ENCODE data around the gene GAB1. TPM values are rescaled to one million over a fixed set of nuclear protein-coding genes. Genes with fewer than 3 reads are reported as not detected.
A peak's percentile ranks its signal among the peaks of the same experiment; 100 is the strongest.

GAB1 gene
- total RNA-seq, 2 donors from 2014 or later = 2.0 to 2.2 TPM

GRCh38 chr4:143357161-143357845 is 20.6 kb downstream of the GAB1 start:
- Mint-ChIP-seq H3K4me3 (no peak overlapping the region), H3K9me3 (peaks cover 3% of the 10 kb centered on the region), H3K27ac (no peak overlapping the region), H3K27me3 (peaks cover 0 to 3% of the 10 kb centered on the region in 2 donors), H3K36me3 (no peaks in the 10 kb centered on the region), H3K4me1 (ENCODE audit: low read depth in 2 of 2) (peaks cover 24% of the 10 kb centered on the region in 2 donors)
- DNase-seq (ENCODE audit: low spot score) (no peak), ATAC-seq (peak; percentile 20 to 60)

DNA sequence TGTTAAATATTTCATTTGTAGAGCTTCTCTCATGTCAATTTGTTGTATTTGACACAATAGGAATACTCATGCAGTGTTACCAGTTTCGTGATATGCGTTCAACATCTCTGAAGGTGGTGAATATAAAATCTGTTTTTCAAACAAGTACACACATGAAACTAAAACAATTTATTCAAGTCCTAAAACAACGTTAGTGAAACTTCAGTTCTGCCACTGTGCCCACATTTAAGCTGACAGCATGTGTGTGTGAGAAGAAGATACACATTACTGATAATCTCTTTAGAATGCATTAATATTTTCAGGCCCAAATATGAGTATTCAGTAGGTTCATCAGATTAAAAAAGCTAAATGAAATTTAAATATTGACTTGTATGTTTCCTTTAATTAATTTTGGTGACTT is 21.7 kb downstream of the GAB1 start:
- ATAC-seq = no peak
- peak overlapping the region; percentile 82 to 96 for H3K27ac Mint-ChIP-seq
- DNase-seq (ENCODE audit: low spot score) = no peak
- no peaks in the 10 kb centered on the region for H3K36me3 Mint-ChIP-seq
- H3K4me1 Mint-ChIP-seq (ENCODE audit: low read depth in 2 of 2) = peaks cover 25 to 31% of the 10 kb centered on the region in 2 donors
- H3K9me3 Mint-ChIP-seq = peaks cover 3% of the 10 kb centered on the region
- H3K27me3 Mint-ChIP-seq = no peaks in the 10 kb centered on the region
- H3K4me3 Mint-ChIP-seq = peak overlapping the region; percentile 76

DNA sequence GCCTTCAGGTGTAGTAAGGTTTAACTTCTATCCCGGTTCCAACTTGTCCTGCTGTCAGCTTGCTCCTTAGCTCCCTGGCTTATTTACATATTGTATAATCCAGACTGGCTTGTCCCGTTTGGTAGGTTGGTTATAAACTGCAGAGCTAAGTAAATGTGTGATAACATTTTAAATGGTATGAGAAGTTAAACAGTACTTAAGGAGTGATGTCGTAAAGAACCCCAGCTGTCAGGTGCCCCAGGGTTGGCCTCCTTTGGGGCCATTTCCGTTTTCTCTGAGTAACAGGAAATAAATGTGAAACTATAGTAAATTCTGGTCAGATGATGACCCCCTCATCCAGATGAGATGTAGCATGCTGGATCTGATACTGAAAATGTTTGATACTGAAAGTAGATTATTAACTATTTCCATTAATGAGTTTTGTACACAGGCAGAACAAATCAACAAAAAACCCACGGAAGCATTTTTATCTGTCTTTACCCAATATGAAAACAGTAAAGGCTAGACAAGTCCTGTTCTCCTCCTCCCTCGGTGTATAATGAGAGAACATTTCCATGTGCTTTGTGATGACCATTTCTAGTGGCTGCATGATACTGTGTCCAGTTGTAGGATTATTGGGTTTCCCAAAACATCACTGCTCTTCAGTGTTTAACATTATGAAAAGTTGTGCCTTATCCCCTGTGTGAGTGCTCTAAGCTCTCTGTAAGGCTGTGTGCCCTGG is 22.4 kb downstream of the GAB1 start:
- H3K4me1 Mint-ChIP-seq (ENCODE audit: low read depth in 2 of 2) = peaks cover 25 to 31% of the 10 kb centered on the region in 2 donors
- ATAC-seq (peak; percentile 84 to 88), DNase-seq (ENCODE audit: low spot score) (peak; percentile 64)
- peak overlapping the region; percentile 82 to 96 for H3K27ac Mint-ChIP-seq
- peak overlapping the region; percentile 76 for H3K4me3 Mint-ChIP-seq
- H3K36me3 Mint-ChIP-seq = no peaks in the 10 kb centered on the region
- peaks cover 3% of the 10 kb centered on the region for H3K9me3 Mint-ChIP-seq
- no peaks in the 10 kb centered on the region for H3K27me3 Mint-ChIP-seq

- Mint-ChIP-seq H3K27ac (peak overlapping the region; percentile 82 to 96), H3K27me3 (no peaks in the 10 kb centered on the region), H3K4me1 (ENCODE audit: low read depth in 2 of 2) (peaks cover 25 to 31% of the 10 kb centered on the region in 2 donors), H3K4me3 (peak overlapping the region; percentile 76), H3K9me3 (peaks cover 3% of the 10 kb centered on the region), H3K36me3 (no peaks in the 10 kb centered on the region)
- ATAC-seq (no peak), DNase-seq (ENCODE audit: low spot score) (no peak)
Observed at GRCh38 chr4:143359644-143360193, 23.0 kb downstream of the GAB1 start.

DNA sequence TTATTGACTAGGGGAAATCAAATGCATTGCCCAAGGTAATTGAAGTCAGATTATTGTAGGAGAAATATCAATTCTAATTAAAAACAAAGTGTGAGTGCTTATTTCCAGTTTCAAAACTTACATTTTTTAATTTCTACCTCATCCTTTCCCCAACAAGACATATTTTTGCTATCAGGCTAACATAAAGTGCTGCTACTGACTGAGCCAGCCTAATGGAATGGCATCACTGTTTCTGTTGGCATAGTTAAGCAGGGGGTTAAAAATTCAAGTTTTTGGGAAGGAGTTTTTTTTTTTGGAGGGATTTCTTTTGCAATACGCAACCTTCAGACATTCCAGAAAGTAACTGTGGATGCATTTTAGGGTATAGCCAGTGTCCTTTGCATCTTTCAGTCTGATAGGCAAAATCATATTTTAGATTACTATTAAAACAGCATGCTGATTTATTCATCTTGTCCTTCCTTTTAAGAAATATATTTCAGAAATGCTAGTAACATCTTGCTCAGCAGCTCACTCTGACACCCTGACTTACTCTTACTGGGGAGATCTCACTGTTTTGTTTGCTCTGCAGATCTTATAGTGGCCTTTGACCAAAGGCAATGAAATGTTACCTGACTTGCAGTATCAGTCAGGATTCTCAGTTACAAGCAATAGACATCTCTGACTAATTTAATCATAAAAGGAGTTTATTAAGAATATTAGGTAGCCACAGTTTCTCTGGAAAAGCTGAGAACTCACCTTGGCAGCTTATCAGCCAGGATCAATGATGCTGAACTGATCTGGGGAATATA is 24.4 kb downstream of the GAB1 start:
- H3K9me3 Mint-ChIP-seq = peaks cover 3% of the 10 kb centered on the region
- H3K4me1 Mint-ChIP-seq (ENCODE audit: low read depth in 2 of 2) = peaks cover 25 to 31% of the 10 kb centered on the region in 2 donors
- H3K4me3 Mint-ChIP-seq = no peak overlapping the region
- ATAC-seq (no peak), DNase-seq (ENCODE audit: low spot score) (no peak)
- H3K27ac Mint-ChIP-seq = peak overlapping the region; percentile 55 to 60
- H3K27me3 Mint-ChIP-seq = no peaks in the 10 kb centered on the region
- H3K36me3 Mint-ChIP-seq = no peaks in the 10 kb centered on the region

DNA sequence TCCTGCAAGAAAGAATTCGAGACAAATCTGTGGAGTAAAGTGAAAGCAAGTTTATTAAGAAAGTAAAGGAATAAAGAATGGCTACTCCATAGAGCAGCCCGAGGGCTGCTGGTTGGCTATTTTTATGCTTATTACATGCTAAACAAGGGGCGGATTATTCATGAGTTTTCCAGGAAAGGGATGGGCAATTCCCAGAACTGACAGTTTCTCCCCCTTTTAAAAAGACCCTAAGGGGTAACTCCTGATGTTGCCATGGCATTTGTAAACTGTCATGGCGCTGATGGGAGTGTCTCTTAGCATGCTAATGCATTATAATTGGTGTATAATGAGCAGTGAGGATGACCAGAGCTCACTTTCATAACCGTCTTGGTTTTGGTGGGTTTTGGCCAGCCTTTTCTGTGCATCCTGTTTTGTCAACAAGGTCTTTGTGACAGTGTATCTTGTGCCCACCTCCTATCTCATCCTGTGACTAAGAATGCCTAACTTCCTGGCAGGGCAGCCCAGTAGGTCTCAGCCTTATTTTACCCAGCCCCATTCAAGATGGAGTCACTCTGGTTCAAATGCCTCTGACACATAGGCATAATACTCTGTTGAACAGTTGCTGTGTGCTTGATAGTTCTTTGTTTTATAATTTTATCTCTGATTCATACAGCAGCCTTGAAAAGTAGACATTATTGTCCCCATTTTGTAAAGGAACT is 25.8 kb downstream of the GAB1 start:
- Mint-ChIP-seq H3K4me3 (peak overlapping the region; percentile 26), H3K27me3 (no peaks in the 10 kb centered on the region), H3K36me3 (no peaks in the 10 kb centered on the region), H3K4me1 (ENCODE audit: low read depth in 2 of 2) (peaks cover 25 to 31% of the 10 kb centered on the region in 2 donors), H3K27ac (peak overlapping the region; percentile 12 to 60), H3K9me3 (peaks cover 3% of the 10 kb centered on the region)
- DNase-seq (ENCODE audit: low spot score) = no peak
- peak in 1 of 2 donors; percentile 66 for ATAC-seq

DNA sequence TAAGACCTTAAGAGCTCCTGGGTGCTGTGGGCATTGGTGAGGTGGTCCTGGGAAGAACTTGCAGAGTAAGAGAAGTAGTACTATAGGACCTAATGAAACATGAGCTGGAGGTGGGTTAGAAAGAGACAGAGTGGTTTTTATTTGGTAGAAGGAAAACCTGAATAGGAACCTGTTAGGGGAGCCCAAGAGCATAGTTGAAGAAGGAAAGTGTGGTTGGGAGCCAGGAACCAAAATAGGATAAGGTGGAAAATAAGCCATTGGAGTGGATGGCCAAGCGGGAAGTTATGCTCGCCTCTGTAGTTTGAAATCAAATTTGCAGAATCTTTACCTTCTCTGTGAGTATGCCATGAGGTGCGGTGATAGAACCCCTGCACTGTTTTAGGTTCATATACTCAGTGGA is 26.7 kb downstream of the GAB1 start:
- no peaks in the 10 kb centered on the region for H3K27me3 Mint-ChIP-seq
- no peak for DNase-seq (ENCODE audit: low spot score)

DNA sequence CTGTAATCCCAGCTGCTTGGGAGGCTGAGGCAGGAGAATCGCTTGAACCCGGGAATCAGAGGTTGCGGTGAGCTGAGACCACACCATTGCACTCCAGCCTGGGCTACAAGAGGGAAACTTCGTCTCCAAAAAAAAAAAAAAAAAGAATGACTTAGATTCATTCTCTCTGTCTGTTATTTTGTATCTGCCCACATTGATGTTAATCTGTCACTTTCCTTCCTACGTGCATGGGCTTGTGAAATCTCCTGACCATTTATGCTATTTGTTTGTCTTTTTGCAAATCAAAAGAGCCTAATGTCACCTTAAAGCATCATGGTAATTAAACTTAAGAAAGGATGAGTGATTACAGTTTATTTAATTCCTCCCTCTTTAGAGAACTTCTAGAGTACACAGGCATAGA is 27.4 kb downstream of the GAB1 start:
- peaks cover 19 to 24% of the 10 kb centered on the region in 2 donors for H3K4me1 Mint-ChIP-seq (ENCODE audit: low read depth in 2 of 2)

More for the DNA sequence above, 26.7 kb downstream of the GAB1 start:
- peaks cover 25 to 31% of the 10 kb centered on the region in 2 donors for H3K4me1 Mint-ChIP-seq (ENCODE audit: low read depth in 2 of 2)
- no peak overlapping the region for H3K4me3 Mint-ChIP-seq
- H3K9me3 Mint-ChIP-seq = peaks cover 3% of the 10 kb centered on the region
- no peak for ATAC-seq
- H3K36me3 Mint-ChIP-seq = no peaks in the 10 kb centered on the region
- H3K27ac Mint-ChIP-seq = peak overlapping the region; percentile 12 to 33

DNA sequence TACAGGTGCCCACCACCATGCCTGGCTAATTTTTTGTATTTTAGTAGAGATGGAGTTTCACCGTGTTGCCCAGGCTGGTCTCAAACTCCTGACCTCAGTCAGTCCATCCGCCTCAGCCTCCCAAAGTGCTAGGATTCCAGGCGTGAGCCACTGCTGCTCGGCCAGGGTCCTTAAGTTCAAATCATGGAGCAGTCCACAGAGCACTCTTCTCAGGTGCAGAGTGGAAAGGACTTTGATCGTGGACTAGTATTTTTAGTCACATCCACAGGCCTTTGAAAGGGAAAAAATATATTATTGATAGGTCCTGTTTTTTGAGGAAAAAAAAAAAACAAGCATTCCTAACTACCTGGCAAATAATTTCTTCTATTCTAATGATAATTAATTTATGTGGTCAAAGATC is 31.2 kb downstream of the GAB1 start:
- H3K36me3 Mint-ChIP-seq = peaks cover 5% of the 10 kb centered on the region
- H3K4me1 Mint-ChIP-seq (ENCODE audit: low read depth in 2 of 2) = peaks cover 0 to 5% of the 10 kb centered on the region in 2 donors
- ATAC-seq (no peak), DNase-seq (ENCODE audit: low spot score) (no peak)
- H3K9me3 Mint-ChIP-seq = peaks cover 3% of the 10 kb centered on the region
- H3K27me3 Mint-ChIP-seq = no peaks in the 10 kb centered on the region
- no peak overlapping the region for H3K4me3 Mint-ChIP-seq
- no peak overlapping the region for H3K27ac Mint-ChIP-seq

More for the DNA sequence above, 27.4 kb downstream of the GAB1 start:
- Mint-ChIP-seq H3K36me3 (no peaks in the 10 kb centered on the region), H3K4me3 (no peak overlapping the region), H3K27ac (peak overlapping the region in 1 of 2 donors; percentile 17), H3K9me3 (peaks cover 3% of the 10 kb centered on the region), H3K27me3 (no peaks in the 10 kb centered on the region)
- DNase-seq (ENCODE audit: low spot score) (no peak), ATAC-seq (no peak)

DNA sequence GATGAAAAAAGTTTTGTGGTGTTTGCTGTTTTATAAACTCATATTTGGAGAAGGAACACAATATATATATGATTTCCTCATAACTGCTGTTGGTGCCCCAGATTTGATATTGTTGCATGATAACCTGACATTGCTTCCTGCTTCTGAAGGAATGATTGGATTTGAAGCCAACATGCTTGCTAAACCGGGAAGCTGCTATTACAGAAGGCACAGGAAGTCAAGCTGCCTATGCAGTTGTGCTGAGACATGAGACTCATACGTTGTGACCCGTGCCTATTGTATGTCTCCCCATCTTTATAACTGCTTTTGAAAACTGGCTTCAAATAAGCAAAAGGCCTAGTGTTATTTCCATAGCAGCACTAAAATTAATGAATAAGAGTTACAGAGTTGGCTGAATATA is 32.9 kb downstream of the GAB1 start:
- H3K27me3 Mint-ChIP-seq = no peaks in the 10 kb centered on the region
- DNase-seq (ENCODE audit: low spot score) (no peak), ATAC-seq (no peak)
- no peaks in the 10 kb centered on the region for H3K4me1 Mint-ChIP-seq (ENCODE audit: low read depth in 2 of 2)
- no peak overlapping the region for H3K27ac Mint-ChIP-seq
- H3K9me3 Mint-ChIP-seq = peaks cover 3% of the 10 kb centered on the region
- peaks cover 5% of the 10 kb centered on the region for H3K36me3 Mint-ChIP-seq
- no peak overlapping the region for H3K4me3 Mint-ChIP-seq

GRCh38 chr4:143372093-143372915 is 35.6 kb downstream of the GAB1 start:
- peaks cover 5% of the 10 kb centered on the region for H3K36me3 Mint-ChIP-seq
- ATAC-seq (no peak), DNase-seq (ENCODE audit: low spot score) (no peak)
- H3K9me3 Mint-ChIP-seq = peaks cover 3% of the 10 kb centered on the region
- no peak overlapping the region for H3K27ac Mint-ChIP-seq
- H3K27me3 Mint-ChIP-seq = no peaks in the 10 kb centered on the region
- H3K4me1 Mint-ChIP-seq (ENCODE audit: low read depth in 2 of 2) = no peaks in the 10 kb centered on the region
- no peak overlapping the region for H3K4me3 Mint-ChIP-seq

GRCh38 chr4:143374255-143374654 is 37.6 kb downstream of the GAB1 start:
- Mint-ChIP-seq H3K27me3 (no peaks in the 10 kb centered on the region), H3K4me1 (ENCODE audit: low read depth in 2 of 2) (no peaks in the 10 kb centered on the region), H3K4me3 (no peak overlapping the region), H3K36me3 (peaks cover 5% of the 10 kb centered on the region), H3K9me3 (peaks cover 3% of the 10 kb centered on the region), H3K27ac (no peak overlapping the region)
- no peak for ATAC-seq
- no peak for DNase-seq (ENCODE audit: low spot score)

Data from natural killer cell treated with Interleukin-12 subunit alpha and Interleukin-12 subunit beta and Interleukin-15 and Interleukin-18, amount 100 ng/mL, for 72 hours (primary cell).